ENCODE measurements around the gene TRAPPC6A. TPM values are rescaled to one million over a fixed set of nuclear protein-coding genes. Genes with fewer than 3 reads are reported as not detected.

TRAPPC6A gene
- total RNA-seq, 1 experiment from 2014 or later: 26.9 TPM

DNA sequence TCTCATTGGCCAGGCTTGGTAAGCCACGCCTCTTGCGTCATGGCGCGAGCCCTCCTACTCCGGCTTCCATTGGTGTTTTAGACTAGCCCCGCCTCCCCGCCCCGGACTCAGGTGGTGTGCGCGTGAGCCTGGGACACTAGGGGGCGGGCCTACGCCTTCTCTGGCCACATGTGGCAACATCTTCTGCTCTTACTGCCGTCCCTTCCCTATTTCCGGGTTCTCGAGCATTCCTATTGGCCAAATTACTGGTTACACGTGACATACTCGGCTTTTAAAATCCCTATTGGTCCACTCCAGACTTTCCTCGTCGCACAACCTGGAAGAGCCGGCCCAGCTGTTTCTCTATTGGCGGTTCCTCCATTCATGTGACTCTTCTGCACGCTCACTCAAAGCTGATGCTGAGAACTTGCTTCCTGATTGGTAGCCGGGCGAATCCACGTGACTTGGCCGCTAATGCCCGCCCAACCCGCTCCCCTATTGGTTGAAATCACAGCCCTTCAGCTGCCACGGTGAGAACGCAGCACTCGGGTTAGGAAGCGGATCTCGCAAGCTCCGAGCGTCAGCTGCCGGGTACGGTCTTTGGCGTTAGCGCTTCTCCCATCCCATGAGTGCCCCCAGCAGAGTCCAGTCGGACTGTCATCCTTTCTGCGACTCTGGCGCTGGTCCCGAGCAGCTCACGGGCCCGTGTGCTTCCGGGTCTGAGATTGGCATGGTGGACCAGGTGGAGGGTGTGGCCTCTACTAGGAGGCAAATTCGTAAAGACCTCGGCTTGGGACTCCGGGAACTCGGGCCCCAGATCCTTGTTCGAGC is 430 bp upstream of the TRAPPC6A start, which contains the start of gene BLOC1S3:
TSS of gene BLOC1S3 (plus strand) at position 523 of the 810 bp plus-strand sequence. CDS start 513 bp downstream, outside the sequence.
- no TSS peak for BruUV-seq (replicated peaks)
- Histone ChIP-seq H3K4me2 (ENCODE audit: low read length) (peak within 1 kb of the TSS; percentile 92), H3K27me3 (ENCODE audit: insufficient read depth, low read length) (no peaks in the 10 kb centered on the region), H3K9me2 (ENCODE audit: insufficient read depth) (no peaks in the 10 kb centered on the region), H4K20me1 (ENCODE audit: insufficient read depth) (no peaks in the 10 kb centered on the region), H2AFZ (ENCODE audit: low read depth, low read length, poor library complexity, severe bottlenecking) (peak within 1 kb of the TSS; percentile 22), H3K9me3 (ENCODE audit: control insufficient read depth in 1 of 2, insufficient read depth in 1 of 2, low read depth in 1 of 2, low read length in 2 of 2) (no peaks in the 10 kb centered on the region), H3K4me1 (ENCODE audit: control insufficient read depth in 1 of 2, insufficient read depth in 2 of 2, low read length in 2 of 2) (peaks cover 14 to 25% of the 10 kb centered on the region in 2 experiments; a peak in 3 of 4 replicates), H3K79me2 (ENCODE audit: insufficient read depth, low read length) (peaks cover 10% of the 10 kb centered on the region), H3K9ac (ENCODE audit: low read length) (peak within 1 kb of the TSS; percentile 92), H3K4me3 (replicated peaks in 1 of 2; ENCODE audit: low read depth in 1 of 2, low read length in 2 of 2) (peak within 1 kb of the TSS; percentile 74 to 81), H3K27ac (ENCODE audit: low read depth, low read length) (peak within 1 kb of the TSS; percentile 93), H3K36me3 (ENCODE audit: control insufficient read depth in 1 of 2, insufficient read depth in 2 of 2, low read length in 2 of 2) (no peaks in the 10 kb centered on the region)
- ChIA-PET POLR2A (interaction anchor here (1.3 to 1.8 kb wide), 4 partner anchors 12 to 288 kb away, joined by 3 to 7 read pairs (median 4); no protein-coding TSS in a partner anchor), RAD21 (ENCODE audit: low non-redundant PET in 1 of 2, low total read pairs in 2 of 2, uncharacterized antibody in 2 of 2, unreplicated experiment in 2 of 2) (interaction anchor here (0.9 to 1.1 kb wide), 2 partner anchors 86 to 161 kb away, joined by 3 to 4 read pairs; partner anchors contain the start of gene PPP1R37 (in 1 of the 2)), CTCF (interaction anchor here (0.9 to 2.1 kb wide), 12 partner anchors 9 to 307 kb away, joined by 3 to 12 read pairs (median 4); no protein-coding TSS in a partner anchor)
- ATAC-seq (peak; percentile 85), DNase-seq (ENCODE audit: low read depth, low spot score) (peak; percentile 100)
- intact Hi-C loops (cut with micrococcal nuclease): loop anchor here (1.0 to 10.0 kb wide), 3 partner anchors 14 to 160 kb away; partner anchors contain the start of gene PPP1R37
- TF ChIP-seq, protein P1, sequence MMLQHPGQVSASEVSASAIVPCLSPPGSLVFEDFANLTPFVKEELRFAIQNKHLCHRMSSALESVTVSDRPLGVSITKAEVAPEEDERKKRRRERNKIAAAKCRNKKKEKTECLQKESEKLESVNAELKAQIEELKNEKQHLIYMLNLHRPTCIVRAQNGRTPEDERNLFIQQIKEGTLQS (IDR thresholded peaks at IDR 0.05): no peak
- TF ChIP-seq EZH2 (IDR thresholded peaks at IDR 0.05) (no peak), EZH2phosphoT487 (IDR thresholded peaks at IDR 0.05; ENCODE audit: borderline replicate concordance) (no peak), SIN3A (IDR thresholded peaks at IDR 0.05; ENCODE audit: low read depth) (peak; percentile 94), ZFX (IDR thresholded peaks at IDR 0.05) (no peak), RAD21 (IDR thresholded peaks at IDR 0.05; ENCODE audit: low read depth) (no peak), ELF1 (IDR thresholded peaks at IDR 0.05; ENCODE audit: borderline replicate concordance, low read depth) (peak; percentile 98), FOSL1 (IDR thresholded peaks at IDR 0.05; ENCODE audit: low read depth) (no peak), SP1 (IDR thresholded peaks at IDR 0.05; ENCODE audit: low read depth) (peak; percentile 99), SRF (IDR thresholded peaks at IDR 0.05; ENCODE audit: low read depth) (peak; percentile 49; the same call in 1 of the 2 replicates), JUND (IDR thresholded peaks at IDR 0.05) (no peak), YY1 (IDR thresholded peaks at IDR 0.05; ENCODE audit: extremely low read depth, insufficient replicate concordance, low read depth, low read length) (peak; percentile 3), EGR1 (IDR thresholded peaks at IDR 0.05; ENCODE audit: low read depth) (no peak; the same call in 1 of the 2 replicates), CEBPB (IDR thresholded peaks at IDR 0.05; ENCODE audit: low read depth) (no peak), CBX3 (IDR thresholded peaks at IDR 0.05; ENCODE audit: low read depth) (no peak), TCF7L2 (IDR thresholded peaks at IDR 0.05; ENCODE audit: borderline replicate concordance, extremely low read depth, insufficient read depth, insufficient read length) (peak; percentile 14), ZNF274 (IDR thresholded peaks at IDR 0.05; ENCODE audit: low read depth, low read length) (no peak), POLR2A (IDR thresholded peaks at IDR 0.05; ENCODE audit: borderline replicate concordance, extremely low read depth, insufficient read depth, insufficient read length) (peak; percentile 14), POLR2AphosphoS5 (IDR thresholded peaks at IDR 0.05; ENCODE audit: low read depth, low read length) (peak; percentile 61)
- TF ChIP-seq, protein P2, sequence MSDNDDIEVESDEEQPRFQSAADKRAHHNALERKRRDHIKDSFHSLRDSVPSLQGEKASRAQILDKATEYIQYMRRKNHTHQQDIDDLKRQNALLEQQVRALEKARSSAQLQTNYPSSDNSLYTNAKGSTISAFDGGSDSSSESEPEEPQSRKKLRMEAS (IDR thresholded peaks at IDR 0.05): peak; percentile 99
- TF ChIP-seq, protein P3, sequence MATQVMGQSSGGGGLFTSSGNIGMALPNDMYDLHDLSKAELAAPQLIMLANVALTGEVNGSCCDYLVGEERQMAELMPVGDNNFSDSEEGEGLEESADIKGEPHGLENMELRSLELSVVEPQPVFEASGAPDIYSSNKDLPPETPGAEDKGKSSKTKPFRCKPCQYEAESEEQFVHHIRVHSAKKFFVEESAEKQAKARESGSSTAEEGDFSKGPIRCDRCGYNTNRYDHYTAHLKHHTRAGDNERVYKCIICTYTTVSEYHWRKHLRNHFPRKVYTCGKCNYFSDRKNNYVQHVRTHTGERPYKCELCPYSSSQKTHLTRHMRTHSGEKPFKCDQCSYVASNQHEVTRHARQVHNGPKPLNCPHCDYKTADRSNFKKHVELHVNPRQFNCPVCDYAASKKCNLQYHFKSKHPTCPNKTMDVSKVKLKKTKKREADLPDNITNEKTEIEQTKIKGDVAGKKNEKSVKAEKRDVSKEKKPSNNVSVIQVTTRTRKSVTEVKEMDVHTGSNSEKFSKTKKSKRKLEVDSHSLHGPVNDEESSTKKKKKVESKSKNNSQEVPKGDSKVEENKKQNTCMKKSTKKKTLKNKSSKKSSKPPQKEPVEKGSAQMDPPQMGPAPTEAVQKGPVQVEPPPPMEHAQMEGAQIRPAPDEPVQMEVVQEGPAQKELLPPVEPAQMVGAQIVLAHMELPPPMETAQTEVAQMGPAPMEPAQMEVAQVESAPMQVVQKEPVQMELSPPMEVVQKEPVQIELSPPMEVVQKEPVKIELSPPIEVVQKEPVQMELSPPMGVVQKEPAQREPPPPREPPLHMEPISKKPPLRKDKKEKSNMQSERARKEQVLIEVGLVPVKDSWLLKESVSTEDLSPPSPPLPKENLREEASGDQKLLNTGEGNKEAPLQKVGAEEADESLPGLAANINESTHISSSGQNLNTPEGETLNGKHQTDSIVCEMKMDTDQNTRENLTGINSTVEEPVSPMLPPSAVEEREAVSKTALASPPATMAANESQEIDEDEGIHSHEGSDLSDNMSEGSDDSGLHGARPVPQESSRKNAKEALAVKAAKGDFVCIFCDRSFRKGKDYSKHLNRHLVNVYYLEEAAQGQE (IDR thresholded peaks at IDR 0.05; ENCODE audit: low read depth): no peak
- TF ChIP-seq, protein P4, sequence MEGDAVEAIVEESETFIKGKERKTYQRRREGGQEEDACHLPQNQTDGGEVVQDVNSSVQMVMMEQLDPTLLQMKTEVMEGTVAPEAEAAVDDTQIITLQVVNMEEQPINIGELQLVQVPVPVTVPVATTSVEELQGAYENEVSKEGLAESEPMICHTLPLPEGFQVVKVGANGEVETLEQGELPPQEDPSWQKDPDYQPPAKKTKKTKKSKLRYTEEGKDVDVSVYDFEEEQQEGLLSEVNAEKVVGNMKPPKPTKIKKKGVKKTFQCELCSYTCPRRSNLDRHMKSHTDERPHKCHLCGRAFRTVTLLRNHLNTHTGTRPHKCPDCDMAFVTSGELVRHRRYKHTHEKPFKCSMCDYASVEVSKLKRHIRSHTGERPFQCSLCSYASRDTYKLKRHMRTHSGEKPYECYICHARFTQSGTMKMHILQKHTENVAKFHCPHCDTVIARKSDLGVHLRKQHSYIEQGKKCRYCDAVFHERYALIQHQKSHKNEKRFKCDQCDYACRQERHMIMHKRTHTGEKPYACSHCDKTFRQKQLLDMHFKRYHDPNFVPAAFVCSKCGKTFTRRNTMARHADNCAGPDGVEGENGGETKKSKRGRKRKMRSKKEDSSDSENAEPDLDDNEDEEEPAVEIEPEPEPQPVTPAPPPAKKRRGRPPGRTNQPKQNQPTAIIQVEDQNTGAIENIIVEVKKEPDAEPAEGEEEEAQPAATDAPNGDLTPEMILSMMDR (IDR thresholded peaks at IDR 0.05 in 2 of 3, conservative IDR thresholded peaks at IDR 0.05 in 1 of 3; ENCODE audit: borderline replicate concordance in 1 of 3, insufficient read depth in 1 of 3, low read depth in 2 of 3, low read length in 2 of 3): peak in 1 of 3 experiments; percentile 15; a peak in 1 of 6 replicates
